A549 (cell line): ENCODE results near the gene GRK5. TPM values are rescaled to one million over a fixed set of nuclear protein-coding genes. Genes with fewer than 3 reads are reported as not detected.

Source experiments
- ATAC-seq, 2 experiments: fragments of 200-7000 bp in 1 of 2; fragments of >200 bp in 1 of 2; cut with Nextera tagmentation in 1 of 2; cut with Tn5 transposase in 1 of 2; 3 replicates each; pipeline versions ENCODE4 v1.8.0 to v1.9.1; 2018 to 2020; ENCODE audit warnings: mild to moderate bottlenecking in 1 of 2, moderate library complexity in 1 of 2
- CTCF ChIA-PET: fragments of 300-600 bp; sonication (Branson Sonifier 250); formaldehyde crosslinking; extraction: SDS; loops from one replicate; lab custom pipeline; 2021; ENCODE audit warnings: antibody characterized with exemption, inconsistent platforms; lab: Yijun Ruan, JAX
- POLR2A ChIA-PET: fragments of 350-600 bp; formaldehyde crosslinking; extraction: SDS; loops from one replicate; lab custom pipeline; 2021; ENCODE audit warnings: antibody characterized with exemption, inconsistent platforms; lab: Yijun Ruan, JAX
- DNase-seq, 2 experiments: peaks; one replicate each; pipeline versions ENCODE4 v3.0.0 to v3.0.0-alpha.2; 2011 to 2016; ENCODE audit warnings: low read depth in 1 of 2, low spot score in 1 of 2
- FAIRE-seq: peaks from 2 replicates; lab custom pipeline; 2011; peaks lifted over from hg19 to GRCh38; lab: Jason Lieb, UNC
- H3K27ac ChIP-seq, 2 experiments: fragments of >200 bp; sonication (Bioruptor Twin); formaldehyde crosslinking; 3 replicates each; pipeline ENCODE4 v1.5.1; 2016 to 2017
- H3K4me1 ChIP-seq: fragments of >200 bp; sonication (Bioruptor Twin); formaldehyde crosslinking; 3 replicates; pipeline ENCODE4 v1.6.1; 2016
- H3K4me2 ChIP-seq: fragments of >200 bp; sonication (Bioruptor Twin); formaldehyde crosslinking; 3 replicates; pipeline ENCODE4 v1.6.1; 2016
- H3K4me3 ChIP-seq: fragments of >200 bp; sonication (Bioruptor Twin); formaldehyde crosslinking; 3 replicates; pipeline ENCODE4 v1.5.1; 2016
- H3K9me3 ChIP-seq: fragments of >200 bp; sonication (Bioruptor Twin); formaldehyde crosslinking; 3 replicates; pipeline ENCODE4 v1.6.1; 2016
- CBX8 ChIP-seq: fragments of 200-600 bp; sonication (generic); IDR thresholded peaks from 2 replicates; pipeline ENCODE4 v1.6.1; 2016
- CHD2 ChIP-seq: fragments of 150-350 bp; IDR thresholded peaks from 2 replicates; pipeline ENCODE4 v1.6.1; 2014; ENCODE audit warnings: low read length; ENCODE audit not compliant: partially characterized antibody
- CTCF ChIP-seq: fragments of >200 bp; sonication (Bioruptor Twin); formaldehyde crosslinking; IDR thresholded peaks from 3 replicates; pipeline ENCODE4 v1.5.1; 2016
- EHMT2 ChIP-seq: fragments of 200-600 bp; sonication (generic); IDR thresholded peaks from 2 replicates; pipeline ENCODE4 v1.6.1; 2016; ENCODE audit warnings: antibody characterized with exemption, low read depth, mild to moderate bottlenecking, moderate library complexity
- ESRRA ChIP-seq: fragments of 150-350 bp; IDR thresholded peaks from 2 replicates; pipeline ENCODE4 v1.6.1; 2014; ENCODE audit warnings: mild to moderate bottlenecking, low read length, borderline replicate concordance
- FOSB ChIP-seq: fragments of 250-450 bp; sonication (Bioruptor Pico); IDR thresholded peaks from 2 replicates; pipeline ENCODE4 v1.5.0; 2020; ENCODE audit warnings: mild to moderate bottlenecking, moderate library complexity
- FOSL2 ChIP-seq, 2 experiments: fragments of 450-650 bp in 1 of 2; fragments of >200 bp in 1 of 2; sonication (Bioruptor Twin) in 1 of 2; formaldehyde crosslinking; IDR thresholded peaks; 2 replicates each; pipeline versions ENCODE4 v1.5.0 to v1.6.1; 2016 to 2020; ENCODE audit warnings: mild to moderate bottlenecking in 1 of 2, moderate library complexity in 1 of 2
- FOXS1 ChIP-seq: fragments of 250-450 bp; sonication (Bioruptor Pico); IDR thresholded peaks from 2 replicates; pipeline ENCODE4 v1.5.0; 2020; ENCODE audit warnings: mild to moderate bottlenecking, moderate library complexity
- GATA3 ChIP-seq: IDR thresholded peaks from 2 replicates; pipeline ENCODE4 v1.6.1; 2012; ENCODE audit warnings: borderline replicate concordance
- HES2 ChIP-seq: fragments of >200 bp; sonication (Bioruptor Twin); formaldehyde crosslinking; IDR thresholded peaks from 2 replicates; pipeline ENCODE4 v1.6.1; 2016
- HOXB13 ChIP-seq: fragments of 250-450 bp; sonication (Bioruptor Pico); IDR thresholded peaks from 2 replicates; pipeline ENCODE4 v1.5.0; 2020; ENCODE audit warnings: low read depth, mild to moderate bottlenecking, moderate library complexity
- JUNB ChIP-seq: fragments of >200 bp; sonication (Bioruptor Twin); formaldehyde crosslinking; IDR thresholded peaks from 2 replicates; pipeline ENCODE4 v1.6.1; 2016
- KDM1A ChIP-seq: fragments of 200-600 bp; sonication (generic); IDR thresholded peaks from 2 replicates; pipeline ENCODE4 v1.6.1; 2016; ENCODE audit warnings: low read depth, mild to moderate bottlenecking
- KDM5A ChIP-seq: fragments of 200-600 bp; sonication (generic); IDR thresholded peaks from 2 replicates; pipeline ENCODE4 v1.6.1; 2016; ENCODE audit warnings: antibody characterized with exemption, mild to moderate bottlenecking
- MAFK ChIP-seq: fragments of 450-650 bp; IDR thresholded peaks from 2 replicates; pipeline ENCODE4 v1.6.1; 2014; ENCODE audit not compliant: partially characterized antibody
- NR3C1 ChIP-seq: fragments of >200 bp; sonication (Bioruptor Twin); formaldehyde crosslinking; IDR thresholded peaks from 3 replicates; pipeline ENCODE4 v1.6.1; 2017
- RNF2 ChIP-seq: fragments of 200-600 bp; sonication (generic); IDR thresholded peaks from 2 replicates; pipeline ENCODE4 v1.6.1; 2016; ENCODE audit warnings: low read depth, mild to moderate bottlenecking, antibody characterized with exemption, moderate library complexity, borderline replicate concordance
- SREBF2 ChIP-seq: fragments of 450-650 bp; IDR thresholded peaks from 2 replicates; pipeline ENCODE4 v1.6.1; 2014; ENCODE audit warnings: mild to moderate bottlenecking, moderate library complexity
- TFCP2L1 ChIP-seq: fragments of 250-450 bp; sonication (Bioruptor Pico); IDR thresholded peaks from 2 replicates; pipeline ENCODE4 v1.5.0; 2021; ENCODE audit warnings: mild to moderate bottlenecking
- TP53 ChIP-seq: fragments of 250-450 bp; sonication (Bioruptor Pico); IDR thresholded peaks from 2 replicates; pipeline ENCODE4 v1.5.0; 2021; ENCODE audit warnings: mild to moderate bottlenecking, moderate library complexity
- ZC3H11A ChIP-seq: fragments of 450-650 bp; IDR thresholded peaks from 2 replicates; pipeline ENCODE4 v1.6.1; 2014; ENCODE audit warnings: antibody characterized with exemption, mild to moderate bottlenecking
- WGBS: methylation state at CpG from one replicate; pipeline ENCODE4 v1.1.6; 2017; ENCODE audit errors: missing lambda C conversion rate; 5-methylcytosine and 5-hydroxymethylcytosine counted together
- polyA plus RNA-seq, 4 experiments: library from polyadenylated mRNA; depleted of rRNA in 3 of 4; stranded (reverse); fragments of >200 nt; fragmentation: RNase III in 1 of 4; extraction: RNeasy Plus Mini Kit Qiagen cat#74134 plus additional on column Dnase treatment in 1 of 4; gene quantifications; 2 replicates in 3 of 4; 3 replicates in 1 of 4; pipeline ENCODE4 v1.2.3, GENCODE V29; 2011 to 2017
- TF ChIP-seq, protein P1 (sequence below): fragments of 200-600 bp; sonication (generic); IDR thresholded peaks from 2 replicates; pipeline ENCODE4 v1.6.1; 2016; ENCODE audit warnings: antibody characterized with exemption, mild to moderate bottlenecking, moderate library complexity
- TF ChIP-seq, protein P2 (sequence below): fragments of >200 bp; sonication (Bioruptor Twin); formaldehyde crosslinking; IDR thresholded peaks from 3 replicates; pipeline ENCODE4 v1.6.1; 2016
- TF ChIP-seq, protein P3 (sequence below): IDR thresholded peaks from 2 replicates; pipeline ENCODE4 v1.6.1; 2012; ENCODE audit warnings: low read depth, borderline replicate concordance

The GRK5 gene
- polyA plus RNA-seq, 2 of the 4 experiments (the other 2 are of a cell fraction), result 5.0 to 7.9 TPM

DNA sequence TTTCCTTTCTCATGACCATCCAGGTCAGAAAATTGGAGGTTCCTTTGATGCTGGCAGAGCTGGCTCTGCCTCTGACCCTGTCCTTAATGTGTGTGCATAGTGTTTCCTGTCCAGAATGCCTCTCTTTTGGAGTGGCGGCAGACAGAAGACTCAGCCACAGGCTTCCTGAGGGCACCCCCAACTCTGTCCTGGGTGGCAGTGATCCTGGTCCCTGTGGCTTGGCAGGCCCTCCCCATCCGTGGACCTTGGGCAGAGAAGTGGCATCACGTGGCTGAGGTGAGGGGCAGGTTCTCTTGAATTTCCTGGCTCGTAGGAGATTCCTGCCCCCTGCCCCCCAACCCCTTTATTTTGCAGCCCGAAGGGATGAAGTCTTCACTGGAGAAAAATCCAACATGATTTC lies 202.0 kb downstream of the GRK5 start (continued):
- TF ChIP-seq, protein P1, sequence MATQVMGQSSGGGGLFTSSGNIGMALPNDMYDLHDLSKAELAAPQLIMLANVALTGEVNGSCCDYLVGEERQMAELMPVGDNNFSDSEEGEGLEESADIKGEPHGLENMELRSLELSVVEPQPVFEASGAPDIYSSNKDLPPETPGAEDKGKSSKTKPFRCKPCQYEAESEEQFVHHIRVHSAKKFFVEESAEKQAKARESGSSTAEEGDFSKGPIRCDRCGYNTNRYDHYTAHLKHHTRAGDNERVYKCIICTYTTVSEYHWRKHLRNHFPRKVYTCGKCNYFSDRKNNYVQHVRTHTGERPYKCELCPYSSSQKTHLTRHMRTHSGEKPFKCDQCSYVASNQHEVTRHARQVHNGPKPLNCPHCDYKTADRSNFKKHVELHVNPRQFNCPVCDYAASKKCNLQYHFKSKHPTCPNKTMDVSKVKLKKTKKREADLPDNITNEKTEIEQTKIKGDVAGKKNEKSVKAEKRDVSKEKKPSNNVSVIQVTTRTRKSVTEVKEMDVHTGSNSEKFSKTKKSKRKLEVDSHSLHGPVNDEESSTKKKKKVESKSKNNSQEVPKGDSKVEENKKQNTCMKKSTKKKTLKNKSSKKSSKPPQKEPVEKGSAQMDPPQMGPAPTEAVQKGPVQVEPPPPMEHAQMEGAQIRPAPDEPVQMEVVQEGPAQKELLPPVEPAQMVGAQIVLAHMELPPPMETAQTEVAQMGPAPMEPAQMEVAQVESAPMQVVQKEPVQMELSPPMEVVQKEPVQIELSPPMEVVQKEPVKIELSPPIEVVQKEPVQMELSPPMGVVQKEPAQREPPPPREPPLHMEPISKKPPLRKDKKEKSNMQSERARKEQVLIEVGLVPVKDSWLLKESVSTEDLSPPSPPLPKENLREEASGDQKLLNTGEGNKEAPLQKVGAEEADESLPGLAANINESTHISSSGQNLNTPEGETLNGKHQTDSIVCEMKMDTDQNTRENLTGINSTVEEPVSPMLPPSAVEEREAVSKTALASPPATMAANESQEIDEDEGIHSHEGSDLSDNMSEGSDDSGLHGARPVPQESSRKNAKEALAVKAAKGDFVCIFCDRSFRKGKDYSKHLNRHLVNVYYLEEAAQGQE, result no peak
- no peak for TF ChIP-seq RNF2
- TF ChIP-seq JUNB, result no peak
- no peak for TF ChIP-seq GATA3
- TF ChIP-seq, protein P2, sequence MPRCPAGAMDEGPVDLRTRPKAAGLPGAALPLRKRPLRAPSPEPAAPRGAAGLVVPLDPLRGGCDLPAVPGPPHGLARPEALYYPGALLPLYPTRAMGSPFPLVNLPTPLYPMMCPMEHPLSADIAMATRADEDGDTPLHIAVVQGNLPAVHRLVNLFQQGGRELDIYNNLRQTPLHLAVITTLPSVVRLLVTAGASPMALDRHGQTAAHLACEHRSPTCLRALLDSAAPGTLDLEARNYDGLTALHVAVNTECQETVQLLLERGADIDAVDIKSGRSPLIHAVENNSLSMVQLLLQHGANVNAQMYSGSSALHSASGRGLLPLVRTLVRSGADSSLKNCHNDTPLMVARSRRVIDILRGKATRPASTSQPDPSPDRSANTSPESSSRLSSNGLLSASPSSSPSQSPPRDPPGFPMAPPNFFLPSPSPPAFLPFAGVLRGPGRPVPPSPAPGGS, result no peak
- TF ChIP-seq ESRRA, result no peak
- no peak for TF ChIP-seq CTCF
- no peak for TF ChIP-seq KDM1A
- TF ChIP-seq NR3C1, result no peak
- TF ChIP-seq FOXS1, result no peak
- TF ChIP-seq, all 56 proteins: peak for 0

GRCh38 chr10:119409906-119410305 lies 202.5 kb downstream of the GRK5 start:
- TF ChIP-seq HES2 (no peak), FOSL2 (IDR thresholded peaks at IDR 0.05) (no peak), FOSL2 (CRISPR knock-in tag; IDR thresholded peaks at IDR 0.05) (no peak), SREBF2 (no peak), TP53 (CRISPR knock-in tag) (no peak), KDM1A (no peak), FOSB (no peak), KDM5A (no peak), ZC3H11A (no peak), HOXB13 (no peak), CTCF (no peak), EHMT2 (no peak), CHD2 (no peak), MAFK (no peak), CBX8 (no peak), TFCP2L1 (CRISPR knock-in tag) (no peak)
- TF ChIP-seq, protein P3, sequence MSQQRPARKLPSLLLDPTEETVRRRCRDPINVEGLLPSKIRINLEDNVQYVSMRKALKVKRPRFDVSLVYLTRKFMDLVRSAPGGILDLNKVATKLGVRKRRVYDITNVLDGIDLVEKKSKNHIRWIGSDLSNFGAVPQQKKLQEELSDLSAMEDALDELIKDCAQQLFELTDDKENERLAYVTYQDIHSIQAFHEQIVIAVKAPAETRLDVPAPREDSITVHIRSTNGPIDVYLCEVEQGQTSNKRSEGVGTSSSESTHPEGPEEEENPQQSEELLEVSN, result no peak
- CTCF ChIA-PET, result interaction anchor here (1.4 to 4.3 kb wide), 5 partner anchors 35 to 211 kb away, joined by 3 to 23 read pairs (median 8); partner anchors contain the start of gene GRK5
- H3K4me1 ChIP-seq, result no peaks in the 10 kb centered on the region
- no peak overlapping the region for H3K4me2 ChIP-seq
- no peak overlapping the region for H3K27ac ChIP-seq
- H3K4me3 ChIP-seq, result no peak overlapping the region
- WGBS, result 95% methylated on average over 18 of the region's 18 CpGs
- DNase-seq (no peak), ATAC-seq (no peak), FAIRE-seq (no peak)
- no peaks in the 10 kb centered on the region for H3K9me3 ChIP-seq
- POLR2A ChIA-PET, result interaction anchor here (0.6 kb wide), 1 partner anchor 83 kb away, joined by 5 read pairs; no protein-coding TSS in a partner anchor
